PC-3 (cell line): ENCODE results near the gene TBX6. TPM values are rescaled to one million over a fixed set of nuclear protein-coding genes. Genes with fewer than 3 reads are reported as not detected.
A peak's percentile ranks its signal among the peaks of the same experiment; 100 is the strongest.

Source experiments
- ATAC-seq: fragments of 200-7000 bp; cut with Tn5 transposase; 2 replicates; pipeline ENCODE4 v1.9.1; 2020; ENCODE audit warnings: mild to moderate bottlenecking, moderate library complexity
- BruUV-seq: library from RNA; stranded (reverse); fragments of 400-500 nt; replicated peaks from 2 replicates; lab custom pipeline; 2021; lab: Mats Ljungman, UMichigan
- CTCF ChIA-PET: fragments of 300-600 bp; sonication (Branson Sonifier 250); formaldehyde crosslinking; loops from one replicate; lab custom pipeline; 2022; ENCODE audit warnings: antibody characterized with exemption; lab: Charles Lee
- POLR2A ChIA-PET: fragments of 300-600 bp; sonication (Branson Sonifier 250); formaldehyde crosslinking; loops from one replicate; lab custom pipeline; 2022; ENCODE audit warnings: antibody characterized with exemption; ENCODE audit not compliant: unreplicated experiment; lab: Charles Lee
- DNase-seq: peaks from one replicate; pipeline ENCODE4 v3.0.0-alpha.2; 2015
- H2AFZ ChIP-seq: fragments of 300-600 bp; sonication (generic); 2 replicates; pipeline ENCODE4 v1.6.0; 2016; ENCODE audit warnings: antibody characterized with exemption, low read length
- H3F3A ChIP-seq: fragments of 300-600 bp; sonication (generic); one replicate; pipeline ENCODE4 v1.6.0; 2017; ENCODE audit warnings: antibody characterized with exemption, low read length, control low read depth, mild to moderate bottlenecking; ENCODE audit not compliant: unreplicated experiment
- H3K27ac ChIP-seq: fragments of 300-600 bp; sonication (generic); 2 replicates; pipeline ENCODE4 v1.5.1; 2016; ENCODE audit warnings: mild to moderate bottlenecking, low read length
- H3K27me3 ChIP-seq: fragments of 300-600 bp; sonication (generic); 2 replicates; pipeline ENCODE4 v1.6.1; 2016; ENCODE audit warnings: low read length, mixed read lengths
- H3K36me3 ChIP-seq: fragments of 300-600 bp; sonication (generic); 2 replicates; pipeline ENCODE4 v1.6.1; 2016; ENCODE audit warnings: low read depth, mixed run types, low read length, mixed read lengths
- H3K4me1 ChIP-seq: fragments of 300-600 bp; sonication (generic); 2 replicates; pipeline ENCODE4 v1.5.1; 2016; ENCODE audit warnings: low read length; ENCODE audit not compliant: insufficient read depth
- H3K4me2 ChIP-seq: fragments of 300-600 bp; sonication (generic); 2 replicates; pipeline ENCODE4 v1.6.0; 2016; ENCODE audit warnings: low read length
- H3K4me3 ChIP-seq: fragments of 300-600 bp; sonication (generic); 2 replicates; pipeline ENCODE4 v1.5.1; 2016; ENCODE audit warnings: mild to moderate bottlenecking, low read length, mixed read lengths
- H3K79me2 ChIP-seq: fragments of 300-600 bp; sonication (generic); 2 replicates; pipeline ENCODE4 v1.6.1; 2017; ENCODE audit warnings: low read length, mixed read lengths
- H3K9ac ChIP-seq: fragments of 300-600 bp; sonication (generic); 2 replicates; pipeline ENCODE4 v1.6.0; 2016; ENCODE audit warnings: mild to moderate bottlenecking, low read length
- H3K9me2 ChIP-seq: fragments of 300-600 bp; sonication (generic); replicated peaks from 2 replicates; pipeline ENCODE4 v1.6.1; 2016; ENCODE audit warnings: mixed run types, low read length, mixed read lengths
- H3K9me3 ChIP-seq: fragments of 300-600 bp; sonication (generic); 2 replicates; pipeline ENCODE4 v1.6.1; 2016; ENCODE audit warnings: low read length, mixed read lengths
- H4K20me1 ChIP-seq: fragments of 300-600 bp; sonication (generic); 2 replicates; pipeline ENCODE4 v1.6.1; 2016; ENCODE audit warnings: low read length, mixed read lengths
- CTCF ChIP-seq: fragments of 300-600 bp; sonication (generic); conservative IDR thresholded peaks from 2 replicates; pipeline ENCODE4 v1.5.1; 2017; ENCODE audit warnings: antibody characterized with exemption, low read depth, mild to moderate bottlenecking, low read length
- EZH2 ChIP-seq: fragments of 300-600 bp; sonication (generic); IDR thresholded peaks from one replicate; pipeline ENCODE4 v1.6.1; 2017; ENCODE audit warnings: antibody characterized with exemption, mild to moderate bottlenecking, low read length; ENCODE audit not compliant: unreplicated experiment
- EZH2phosphoT487 ChIP-seq: fragments of 300-600 bp; sonication (generic); IDR thresholded peaks from 2 replicates; pipeline ENCODE4 v1.6.1; 2018; ENCODE audit warnings: mild to moderate bottlenecking, antibody characterized with exemption, low read length, borderline replicate concordance
- intact Hi-C: fragments of 100-400 bp; cut with micrococcal nuclease; formaldehyde crosslinking; loops from 2 replicates; pipeline ENCODE4 v1.9.0; 2023
- total RNA-seq: library from RNA; depleted of rRNA; stranded (reverse); fragments of >200 nt; gene quantifications from 2 replicates; pipeline ENCODE4 v1.2.3, GENCODE V29; 2014

Gene TBX6
- total RNA-seq, 1 experiment from 2014 or later, result 1.1 TPM

DNA sequence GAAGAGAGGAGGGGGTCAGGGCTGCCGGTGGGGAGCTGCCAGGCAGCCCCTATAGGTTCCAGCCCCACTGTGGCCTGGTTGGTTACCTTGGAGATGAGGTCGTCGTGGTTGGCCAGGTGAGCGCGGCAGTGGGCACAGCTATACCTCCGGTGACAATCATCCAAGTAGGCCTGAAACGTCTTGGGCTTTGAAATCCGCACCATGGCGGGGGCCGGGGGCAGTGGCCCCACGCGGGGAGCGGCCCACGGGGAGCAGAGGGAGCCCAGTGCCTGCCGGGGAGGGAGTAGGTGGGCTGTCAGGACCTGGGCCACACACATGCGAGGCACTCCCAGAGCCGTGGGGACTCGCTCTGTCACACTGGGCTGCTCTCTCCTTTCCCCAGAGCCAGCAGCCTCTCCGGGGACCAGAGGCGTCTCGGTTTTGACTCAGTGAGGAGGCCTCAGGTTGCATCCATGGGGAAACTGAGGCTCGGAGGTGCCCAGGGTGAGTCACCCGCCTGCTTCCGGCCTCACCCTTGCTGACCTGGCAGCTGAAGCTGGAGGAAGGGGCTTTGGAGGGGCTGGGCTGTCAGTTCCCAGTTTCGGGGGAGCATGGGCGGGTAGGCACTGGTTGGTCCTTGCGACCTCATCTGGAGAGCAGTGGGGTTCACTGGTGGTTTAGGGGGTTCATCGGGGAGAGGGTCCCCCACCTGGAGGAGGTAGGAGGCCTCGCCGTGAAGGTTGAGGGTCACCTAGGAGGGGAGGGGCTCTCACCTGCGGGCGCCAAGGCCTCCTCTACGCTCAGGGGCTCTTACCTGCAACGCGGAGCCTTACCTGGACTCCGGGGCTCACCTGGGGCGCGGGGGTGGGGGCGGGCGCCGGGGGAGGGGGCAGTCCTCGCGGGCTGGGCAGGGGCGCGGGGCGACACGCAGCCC is 3.7 kb upstream of the TBX6 start:
- H3K4me3 ChIP-seq, result peak overlapping the region; percentile 40
- peaks cover 4% of the 10 kb centered on the region for H3F3A ChIP-seq
- BruUV-seq, result TSS peak; percentile 23
- H3K27me3 ChIP-seq, result no peaks in the 10 kb centered on the region
- no peak overlapping the region for H2AFZ ChIP-seq
- TF ChIP-seq CTCF, result no peak
- TF ChIP-seq EZH2, result no peak
- ATAC-seq (no peak), DNase-seq (no peak)
- H3K9ac ChIP-seq, result no peak overlapping the region
- H3K9me3 ChIP-seq, result peaks cover 5% of the 10 kb centered on the region; the same call in 1 of the 2 replicates
- H3K9me2 ChIP-seq, result no peaks in the 10 kb centered on the region
- no peaks in the 10 kb centered on the region for H3K79me2 ChIP-seq
- peaks cover 20% of the 10 kb centered on the region for H3K4me1 ChIP-seq
- intact Hi-C loops, result no loop called here
- no peak overlapping the region for H3K27ac ChIP-seq
- ChIA-PET CTCF (no interaction called here), POLR2A (no interaction called here)
- H4K20me1 ChIP-seq, result no peaks in the 10 kb centered on the region
- H3K36me3 ChIP-seq, result no peaks in the 10 kb centered on the region; the same call in 1 of the 2 replicates
- peak overlapping the region; percentile 68 for H3K4me2 ChIP-seq

DNA sequence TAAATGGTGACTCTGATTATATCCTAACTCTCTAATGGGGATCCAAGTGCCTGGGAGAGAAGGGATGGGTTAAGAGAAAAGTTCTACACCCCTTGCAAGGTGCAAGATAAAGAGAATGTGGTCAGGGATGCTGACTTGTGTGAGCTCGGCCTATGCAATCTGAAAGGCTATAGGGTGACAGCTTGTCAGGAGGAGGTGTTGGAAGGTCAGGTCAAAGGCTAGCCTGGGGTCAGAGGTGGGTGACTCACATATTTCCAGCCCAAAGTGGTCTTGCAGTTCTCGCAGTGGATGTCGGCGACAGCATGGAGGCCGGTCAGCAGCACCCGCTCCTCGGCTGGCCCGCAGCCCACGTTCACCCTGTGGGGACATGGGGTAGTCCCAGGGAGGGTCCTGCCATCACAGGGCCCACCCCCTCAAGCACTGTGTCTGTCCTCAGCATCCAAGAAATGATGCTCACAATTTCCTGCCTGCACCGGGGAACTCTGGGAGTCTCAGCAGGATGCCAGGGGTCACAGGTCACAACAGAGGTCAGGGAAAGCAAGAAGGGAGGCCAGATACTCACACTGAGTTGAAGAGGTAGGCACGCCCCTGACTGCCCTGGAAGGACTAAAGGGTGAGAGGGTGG is 2.9 kb upstream of the TBX6 start:
- ChIA-PET POLR2A (no interaction called here), CTCF (no interaction called here)
- Histone ChIP-seq H3K9ac (no peak overlapping the region), H3K9me2 (no peaks in the 10 kb centered on the region), H3K36me3 (no peaks in the 10 kb centered on the region; the same call in 1 of the 2 replicates), H3K9me3 (peaks cover 5% of the 10 kb centered on the region; the same call in 1 of the 2 replicates), H3F3A (peaks cover 8% of the 10 kb centered on the region), H4K20me1 (no peaks in the 10 kb centered on the region), H3K4me2 (no peak overlapping the region), H3K4me1 (peaks cover 25% of the 10 kb centered on the region), H3K27ac (no peak overlapping the region), H3K4me3 (no peak overlapping the region), H3K27me3 (no peaks in the 10 kb centered on the region), H2AFZ (no peak overlapping the region), H3K79me2 (no peaks in the 10 kb centered on the region)
- DNase-seq (no peak), ATAC-seq (no peak)
- no TSS peak for BruUV-seq
- TF ChIP-seq EZH2phosphoT487, result no peak
- TF ChIP-seq CTCF, result no peak
- TF ChIP-seq EZH2, result no peak
- intact Hi-C loops, result no loop called here
